Neural cell (in vitro differentiated cells): ENCODE data around the gene ACSM5. TPM values are rescaled to one million over a fixed set of nuclear protein-coding genes. Genes with fewer than 3 reads are reported as not detected.

Source experiments
- H2AFZ ChIP-seq: fragments of 200-600, 300-800 bp; sonication (generic), shearing (Covaris generic); 2 replicates; pipeline ENCODE4 v1.6.0; 2014; ENCODE audit warnings: low read depth, mild to moderate bottlenecking, antibody characterized with exemption, low read length, moderate library complexity
- H3F3A ChIP-seq: fragments of 200-600 bp; shearing (Covaris generic); 2 replicates; pipeline ENCODE4 v1.6.1; 2016; ENCODE audit warnings: mild to moderate bottlenecking, moderate library complexity, mixed read lengths, antibody characterized with exemption, low read length; ENCODE audit not compliant: insufficient read depth, poor library complexity, severe bottlenecking
- H3K27ac ChIP-seq: fragments of 200-600, 300-800 bp; sonication (generic), shearing (Covaris generic); 2 replicates; pipeline ENCODE4 v1.5.1; 2014; ENCODE audit warnings: mild to moderate bottlenecking, low read length, moderate library complexity
- H3K27me3 ChIP-seq: fragments of 300-800, 200-600 bp; sonication (generic), shearing (Covaris generic); 2 replicates; pipeline ENCODE4 v1.6.0; 2014; ENCODE audit warnings: mild to moderate bottlenecking, low read depth, low read length, moderate library complexity; ENCODE audit not compliant: insufficient read depth
- H3K36me3 ChIP-seq: fragments of 300-800, 200-600 bp; sonication (generic), shearing (Covaris generic); 2 replicates; pipeline ENCODE4 v1.5.1; 2014; ENCODE audit warnings: mild to moderate bottlenecking, antibody characterized with exemption, low read length, moderate library complexity; ENCODE audit not compliant: insufficient read depth
- H3K4me2 ChIP-seq: fragments of 300-800, 200-600 bp; sonication (generic), shearing (Covaris generic); 2 replicates; pipeline ENCODE4 v1.6.0; 2014; ENCODE audit warnings: mild to moderate bottlenecking, low read length
- H3K4me3 ChIP-seq: fragments of 300-800, 200-600 bp; sonication (generic), shearing (Covaris generic); 2 replicates; pipeline ENCODE4 v1.5.1; 2014; ENCODE audit warnings: mild to moderate bottlenecking, low read length, moderate library complexity
- H3K79me2 ChIP-seq: fragments of 200-600 bp; shearing (Covaris generic); replicated peaks from 2 replicates; pipeline ENCODE4 v1.6.0; 2014; ENCODE audit warnings: mild to moderate bottlenecking, low read length, moderate library complexity; ENCODE audit not compliant: insufficient read depth
- H3K9ac ChIP-seq: fragments of 300-800, 200-600 bp; sonication (generic), shearing (Covaris generic); 2 replicates; pipeline ENCODE4 v1.6.1; 2016; ENCODE audit warnings: mild to moderate bottlenecking, low read length, mixed read lengths
- H3K9me2 ChIP-seq: fragments of 200-600 bp; shearing (Covaris generic); 2 replicates; pipeline ENCODE4 v1.6.1; 2016; ENCODE audit warnings: mild to moderate bottlenecking, low read length, mixed read lengths; ENCODE audit not compliant: insufficient read depth
- H3K9me3 ChIP-seq: fragments of 200-600, 300-800 bp; sonication (generic), shearing (Covaris generic); 2 replicates; pipeline ENCODE4 v1.6.1; 2016; ENCODE audit warnings: mild to moderate bottlenecking, mixed run types, low read length, moderate library complexity, mixed read lengths
- H4K20me1 ChIP-seq: fragments of 200-600 bp; shearing (Covaris generic); 2 replicates; pipeline ENCODE4 v1.6.1; 2016; ENCODE audit warnings: mild to moderate bottlenecking, mixed run types; ENCODE audit not compliant: insufficient read depth
- EP300 ChIP-seq: fragments of 450-650 bp; conservative IDR thresholded peaks from 2 replicates; pipeline ENCODE4 v1.6.1; 2014; ENCODE audit warnings: antibody characterized with exemption, mild to moderate bottlenecking, moderate library complexity; ENCODE audit not compliant: poor library complexity, severe bottlenecking
- EZH2 ChIP-seq: fragments of 200-600, 300-800 bp; shearing (Covaris generic), sonication (generic); IDR thresholded peaks from 2 replicates; pipeline ENCODE4 v1.6.1; 2014; ENCODE audit warnings: antibody characterized with exemption, low read length, borderline replicate concordance, mild to moderate bottlenecking; ENCODE audit not compliant: insufficient read depth, poor library complexity, severe bottlenecking
- MXI1 ChIP-seq: fragments of 450-650 bp; conservative IDR thresholded peaks from 2 replicates; pipeline ENCODE4 v1.6.1; 2014; ENCODE audit warnings: antibody characterized with exemption, mild to moderate bottlenecking; ENCODE audit not compliant: poor library complexity, severe bottlenecking
- POLR2AphosphoS5 ChIP-seq: IDR thresholded peaks from 2 replicates; pipeline ENCODE4 v1.6.1; 2012
- RAD21 ChIP-seq: fragments of 450-650 bp; conservative IDR thresholded peaks from 2 replicates; pipeline ENCODE4 v1.6.1; 2014; ENCODE audit warnings: antibody characterized with exemption, mild to moderate bottlenecking, moderate library complexity
- SMC3 ChIP-seq: fragments of 450-650 bp; conservative IDR thresholded peaks from 2 replicates; pipeline ENCODE4 v1.6.1; 2014; ENCODE audit warnings: antibody characterized with exemption, mild to moderate bottlenecking, moderate library complexity; ENCODE audit not compliant: poor library complexity
- TAF1 ChIP-seq: IDR thresholded peaks from 2 replicates; pipeline ENCODE4 v1.6.1; 2012; ENCODE audit warnings: low read depth
- polyA plus RNA-seq: library from polyadenylated mRNA; depleted of rRNA; stranded (reverse); fragments of >200 nt; gene quantifications from 2 replicates; pipeline ENCODE4 v1.2.3, GENCODE V29; 2014
- TF ChIP-seq, protein P1 (sequence below): IDR thresholded peaks from 2 replicates; pipeline ENCODE4 v1.6.1; 2012; ENCODE audit warnings: borderline replicate concordance
- TF ChIP-seq, protein P2 (sequence below): fragments of 450-650 bp; IDR thresholded peaks from 2 replicates; pipeline ENCODE4 v1.5.1; 2014; ENCODE audit warnings: antibody characterized with exemption, mild to moderate bottlenecking, moderate library complexity; ENCODE audit not compliant: poor library complexity, severe bottlenecking

Gene ACSM5
- polyA plus RNA-seq, 1 donor from 2014 or later: not detected

DNA sequence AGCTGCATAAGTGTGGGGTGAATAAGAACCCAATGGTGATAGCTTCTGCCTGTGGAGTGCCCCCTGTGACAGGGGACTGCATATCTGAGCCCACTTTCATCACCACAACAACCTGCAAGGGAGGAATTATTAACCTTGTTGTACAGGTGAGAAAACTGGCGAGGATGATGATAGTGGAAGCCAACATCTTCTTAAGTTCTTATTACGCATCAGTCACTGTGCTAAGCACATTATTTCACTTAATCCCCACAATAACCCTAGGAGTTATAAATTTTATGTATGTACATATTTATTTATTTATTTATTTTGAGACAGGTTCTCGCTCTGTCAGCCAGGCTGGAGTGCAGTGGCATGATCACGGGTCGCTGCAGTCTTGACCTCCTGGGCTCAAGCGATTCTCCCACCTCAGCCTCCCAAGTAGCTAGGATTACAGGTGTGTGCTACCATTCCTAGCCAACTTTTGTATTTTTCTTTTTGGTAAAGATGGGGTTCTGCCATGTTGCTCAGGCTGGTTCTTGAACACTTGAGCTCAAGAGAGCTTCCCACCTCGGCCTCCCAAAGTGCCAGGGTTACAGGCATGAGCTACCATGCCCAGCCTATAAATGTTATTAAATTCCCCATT lies 12.4 kb upstream of the ACSM5 start:
- TF ChIP-seq, protein P1, sequence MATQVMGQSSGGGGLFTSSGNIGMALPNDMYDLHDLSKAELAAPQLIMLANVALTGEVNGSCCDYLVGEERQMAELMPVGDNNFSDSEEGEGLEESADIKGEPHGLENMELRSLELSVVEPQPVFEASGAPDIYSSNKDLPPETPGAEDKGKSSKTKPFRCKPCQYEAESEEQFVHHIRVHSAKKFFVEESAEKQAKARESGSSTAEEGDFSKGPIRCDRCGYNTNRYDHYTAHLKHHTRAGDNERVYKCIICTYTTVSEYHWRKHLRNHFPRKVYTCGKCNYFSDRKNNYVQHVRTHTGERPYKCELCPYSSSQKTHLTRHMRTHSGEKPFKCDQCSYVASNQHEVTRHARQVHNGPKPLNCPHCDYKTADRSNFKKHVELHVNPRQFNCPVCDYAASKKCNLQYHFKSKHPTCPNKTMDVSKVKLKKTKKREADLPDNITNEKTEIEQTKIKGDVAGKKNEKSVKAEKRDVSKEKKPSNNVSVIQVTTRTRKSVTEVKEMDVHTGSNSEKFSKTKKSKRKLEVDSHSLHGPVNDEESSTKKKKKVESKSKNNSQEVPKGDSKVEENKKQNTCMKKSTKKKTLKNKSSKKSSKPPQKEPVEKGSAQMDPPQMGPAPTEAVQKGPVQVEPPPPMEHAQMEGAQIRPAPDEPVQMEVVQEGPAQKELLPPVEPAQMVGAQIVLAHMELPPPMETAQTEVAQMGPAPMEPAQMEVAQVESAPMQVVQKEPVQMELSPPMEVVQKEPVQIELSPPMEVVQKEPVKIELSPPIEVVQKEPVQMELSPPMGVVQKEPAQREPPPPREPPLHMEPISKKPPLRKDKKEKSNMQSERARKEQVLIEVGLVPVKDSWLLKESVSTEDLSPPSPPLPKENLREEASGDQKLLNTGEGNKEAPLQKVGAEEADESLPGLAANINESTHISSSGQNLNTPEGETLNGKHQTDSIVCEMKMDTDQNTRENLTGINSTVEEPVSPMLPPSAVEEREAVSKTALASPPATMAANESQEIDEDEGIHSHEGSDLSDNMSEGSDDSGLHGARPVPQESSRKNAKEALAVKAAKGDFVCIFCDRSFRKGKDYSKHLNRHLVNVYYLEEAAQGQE: no peak
- TF ChIP-seq POLR2AphosphoS5: no peak
- no peak for TF ChIP-seq SMC3
- TF ChIP-seq RAD21: no peak
- TF ChIP-seq TAF1: no peak
- TF ChIP-seq MXI1: no peak
- TF ChIP-seq, protein P2, sequence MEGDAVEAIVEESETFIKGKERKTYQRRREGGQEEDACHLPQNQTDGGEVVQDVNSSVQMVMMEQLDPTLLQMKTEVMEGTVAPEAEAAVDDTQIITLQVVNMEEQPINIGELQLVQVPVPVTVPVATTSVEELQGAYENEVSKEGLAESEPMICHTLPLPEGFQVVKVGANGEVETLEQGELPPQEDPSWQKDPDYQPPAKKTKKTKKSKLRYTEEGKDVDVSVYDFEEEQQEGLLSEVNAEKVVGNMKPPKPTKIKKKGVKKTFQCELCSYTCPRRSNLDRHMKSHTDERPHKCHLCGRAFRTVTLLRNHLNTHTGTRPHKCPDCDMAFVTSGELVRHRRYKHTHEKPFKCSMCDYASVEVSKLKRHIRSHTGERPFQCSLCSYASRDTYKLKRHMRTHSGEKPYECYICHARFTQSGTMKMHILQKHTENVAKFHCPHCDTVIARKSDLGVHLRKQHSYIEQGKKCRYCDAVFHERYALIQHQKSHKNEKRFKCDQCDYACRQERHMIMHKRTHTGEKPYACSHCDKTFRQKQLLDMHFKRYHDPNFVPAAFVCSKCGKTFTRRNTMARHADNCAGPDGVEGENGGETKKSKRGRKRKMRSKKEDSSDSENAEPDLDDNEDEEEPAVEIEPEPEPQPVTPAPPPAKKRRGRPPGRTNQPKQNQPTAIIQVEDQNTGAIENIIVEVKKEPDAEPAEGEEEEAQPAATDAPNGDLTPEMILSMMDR: no peak
- TF ChIP-seq EZH2: no peak
- no peak for TF ChIP-seq EP300
- no peak overlapping the region for H2AFZ ChIP-seq
- H3K27me3 ChIP-seq: no peaks in the 10 kb centered on the region

DNA sequence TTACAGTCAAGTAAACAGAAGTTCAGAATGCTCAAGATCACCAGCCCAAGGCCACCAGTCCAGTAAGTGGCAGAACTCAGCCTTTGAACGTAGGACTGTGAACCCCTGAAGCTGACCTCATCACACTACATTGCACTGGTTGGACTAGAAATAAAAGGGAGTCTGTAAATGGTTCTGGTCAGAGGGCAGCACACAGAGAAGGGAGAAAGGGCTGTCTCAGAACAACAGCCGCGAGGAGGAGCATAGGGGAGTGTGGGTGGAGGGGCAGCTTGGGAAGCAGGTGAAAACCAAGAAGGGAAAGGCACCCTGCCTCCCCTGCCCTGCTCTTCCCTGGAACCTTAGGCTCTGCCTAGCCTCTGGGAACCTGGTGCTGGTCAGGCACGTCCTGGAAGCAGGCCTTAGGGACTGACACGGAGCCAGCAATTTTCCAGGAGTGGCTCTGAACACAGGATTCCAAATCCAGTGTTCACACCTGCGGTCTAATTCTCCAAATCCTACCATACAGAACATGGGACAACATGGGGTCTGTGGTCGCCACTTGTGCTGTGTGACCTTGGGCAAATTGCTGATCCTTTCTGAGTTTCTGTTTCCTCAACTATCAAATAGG lies 11.8 kb upstream of the ACSM5 start:
- Histone ChIP-seq H3K4me3 (no peak overlapping the region), H3K9ac (no peak overlapping the region), H3K27me3 (no peaks in the 10 kb centered on the region), H4K20me1 (no peaks in the 10 kb centered on the region), H3K36me3 (no peaks in the 10 kb centered on the region), H2AFZ (no peak overlapping the region), H3K79me2 (no peaks in the 10 kb centered on the region), H3K4me2 (no peak overlapping the region), H3K9me2 (no peaks in the 10 kb centered on the region), H3F3A (no peaks in the 10 kb centered on the region), H3K9me3 (no peaks in the 10 kb centered on the region), H3K27ac (no peak overlapping the region)
- TF ChIP-seq, protein P2: no peak
- TF ChIP-seq EZH2: no peak
- no peak for TF ChIP-seq MXI1
- TF ChIP-seq, protein P1: no peak
- TF ChIP-seq RAD21: no peak
- TF ChIP-seq TAF1: no peak
- TF ChIP-seq SMC3: no peak
- no peak for TF ChIP-seq POLR2AphosphoS5
- TF ChIP-seq EP300: no peak

More for the DNA sequence above, 12.4 kb upstream of the ACSM5 start:
- Histone ChIP-seq H3K9me3 (no peaks in the 10 kb centered on the region), H3K4me3 (no peak overlapping the region), H3K9me2 (no peaks in the 10 kb centered on the region), H3K4me2 (no peak overlapping the region), H4K20me1 (no peaks in the 10 kb centered on the region), H3K27ac (no peak overlapping the region), H3K79me2 (no peaks in the 10 kb centered on the region), H3F3A (no peaks in the 10 kb centered on the region), H3K9ac (no peak overlapping the region), H3K36me3 (no peaks in the 10 kb centered on the region)
